GM21825 (cell line): ENCODE measurements around the gene CTBP2.

Source experiments
- ATAC-seq: cut with Tn5 transposase; IDR thresholded peaks from one replicate; pipeline ENCODE4 v1.9.1; 2021; ENCODE audit warnings: mild to moderate bottlenecking, moderate library complexity; ENCODE audit not compliant: unreplicated experiment

CTBP2 gene

GRCh38 chr10:125026036-125026931 is 134.1 kb downstream of the CTBP2 start:
- no peak for ATAC-seq

- ATAC-seq = no peak
These were observed 135.0 kb downstream of the CTBP2 start for GRCh38 chr10:125025341-125025740.

GRCh38 chr10:125024497-125025234 is 135.7 kb downstream of the CTBP2 start:
- no peak for ATAC-seq

- ATAC-seq = no peak
These were observed 136.4 kb downstream of the CTBP2 start for GRCh38 chr10:125023862-125024496.

- no peak for ATAC-seq
These were observed 137.1 kb downstream of the CTBP2 start for GRCh38 chr10:125023255-125023654.

- no peak for ATAC-seq
These were observed 137.7 kb downstream of the CTBP2 start for GRCh38 chr10:125022671-125023070.

- ATAC-seq = no peak
These were observed 138.5 kb downstream of the CTBP2 start for GRCh38 chr10:125021686-125022344.

- ATAC-seq = no peak
These were observed 139.5 kb downstream of the CTBP2 start for GRCh38 chr10:125020871-125021270.

GRCh38 chr10:125020386-125020785 is 140.0 kb downstream of the CTBP2 start:
- no peak for ATAC-seq

GRCh38 chr10:125018576-125019143 is 141.7 kb downstream of the CTBP2 start:
- ATAC-seq = no peak

GRCh38 chr10:125017547-125018298 is 142.6 kb downstream of the CTBP2 start:
- ATAC-seq = no peak

GRCh38 chr10:125016611-125017202 is 143.7 kb downstream of the CTBP2 start:
- no peak for ATAC-seq

GRCh38 chr10:125016123-125016522 is 144.2 kb downstream of the CTBP2 start:
- no peak for ATAC-seq

GRCh38 chr10:125015356-125015944 is 144.9 kb downstream of the CTBP2 start:
- no peak for ATAC-seq

GRCh38 chr10:125014836-125015355 is 145.5 kb downstream of the CTBP2 start:
- no peak for ATAC-seq

- no peak for ATAC-seq
These were observed 146.1 kb downstream of the CTBP2 start for GRCh38 chr10:125014086-125014830.

GRCh38 chr10:125013529-125013872 is 146.9 kb downstream of the CTBP2 start:
- ATAC-seq = no peak

GRCh38 chr10:125012851-125013528 is 147.4 kb downstream of the CTBP2 start:
- no peak for ATAC-seq
